Osteoblast (primary cell): Measurements from ENCODE around the gene MAPK10. TPM values are rescaled to one million over a fixed set of nuclear protein-coding genes. Genes with fewer than 3 reads are reported as not detected.

Experiments
- DNase-seq: peaks from one replicate; pipeline ENCODE4 v3.0.0; 2011; ENCODE audit warnings: low spot score, mixed read lengths; ENCODE audit not compliant: insufficient read length; ENCODE audit errors: missing footprints
- H2AFZ ChIP-seq: 2 replicates; pipeline ENCODE4 v1.6.0; 2011; ENCODE audit warnings: mild to moderate bottlenecking, low read length
- H3K27ac ChIP-seq: 2 replicates; pipeline ENCODE4 v1.5.1; 2011; ENCODE audit warnings: mild to moderate bottlenecking, low read depth, low read length, moderate library complexity
- H3K27me3 ChIP-seq: 2 replicates; pipeline ENCODE4 v1.6.0; 2012; ENCODE audit warnings: mild to moderate bottlenecking, control low read depth, inconsistent platforms, low read length, moderate library complexity; ENCODE audit not compliant: insufficient read depth
- H3K36me3 ChIP-seq: 2 replicates; pipeline ENCODE4 v1.5.1; 2011; ENCODE audit warnings: mild to moderate bottlenecking, low read length, control low read depth, moderate library complexity; ENCODE audit not compliant: insufficient read depth
- H3K4me1 ChIP-seq: 2 replicates; pipeline ENCODE4 v1.5.1; 2011; ENCODE audit warnings: mild to moderate bottlenecking, low read length, control low read depth, moderate library complexity; ENCODE audit not compliant: insufficient read depth
- H3K4me2 ChIP-seq: 2 replicates; pipeline ENCODE4 v1.6.0; 2011; ENCODE audit warnings: mild to moderate bottlenecking, low read length; ENCODE audit not compliant: insufficient read depth
- H3K4me3 ChIP-seq: fragments of 200-600 bp; sonication (generic); 3 replicates; pipeline ENCODE4 v1.5.1; 2012; ENCODE audit warnings: mild to moderate bottlenecking, low read length, inconsistent platforms; ENCODE audit not compliant: insufficient read depth
- H3K79me2 ChIP-seq: 2 replicates; pipeline ENCODE4 v1.6.0; 2012; ENCODE audit warnings: mild to moderate bottlenecking, low read length, control low read depth, inconsistent platforms; ENCODE audit not compliant: insufficient read depth
- H3K9me3 ChIP-seq: 2 replicates; pipeline ENCODE4 v1.5.1; 2011; ENCODE audit warnings: low read depth, low read length, control low read depth
- H4K20me1 ChIP-seq: 2 replicates; pipeline ENCODE4 v1.6.0; 2012; ENCODE audit warnings: mild to moderate bottlenecking, low read length, control low read depth; ENCODE audit not compliant: insufficient read depth
- small RNA-seq: library from RNA; depleted of rRNA; stranded (forward); fragments of <200 nt; gene quantifications from one replicate; pipeline ENCODE3, GENCODE V24; 2012
- total RNA-seq: library from RNA; depleted of rRNA; stranded (reverse); fragments of >200 nt; gene quantifications from 2 replicates; pipeline ENCODE4 v1.2.3, GENCODE V29; 2012
- TF ChIP-seq, protein P1 (sequence below): IDR thresholded peaks from 2 replicates; pipeline ENCODE4 v1.5.1; 2011; ENCODE audit warnings: mild to moderate bottlenecking, low read depth, low read length, moderate library complexity; ENCODE audit errors: extremely low read depth

The MAPK10 gene
- total RNA-seq, 1 donor, result 13.0 TPM

DNA sequence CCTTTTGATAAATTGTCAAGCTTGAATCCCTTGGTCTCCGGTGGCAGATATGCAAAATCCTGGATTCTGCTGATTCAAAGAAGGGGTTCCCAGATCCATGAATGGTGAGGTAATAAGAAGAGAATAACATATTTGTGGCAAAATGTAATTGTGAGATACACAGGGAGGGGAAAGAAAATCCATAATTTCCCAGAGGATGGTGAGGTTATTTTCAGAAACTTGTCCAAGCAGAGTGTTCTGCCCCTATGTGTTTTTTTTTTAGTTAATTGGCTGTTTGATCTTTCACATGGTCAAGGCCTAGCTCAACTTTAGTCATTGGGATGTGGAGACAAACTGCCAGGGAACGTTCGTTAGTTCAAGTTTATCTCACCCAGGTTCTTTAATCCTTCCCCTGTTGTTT is 408.8 kb downstream of the MAPK10 start:
- Histone ChIP-seq H3K79me2 (peaks cover 20% of the 10 kb centered on the region), H3K27me3 (no peaks in the 10 kb centered on the region), H4K20me1 (no peaks in the 10 kb centered on the region), H3K4me2 (no peak overlapping the region), H3K4me3 (no peak overlapping the region), H2AFZ (no peak overlapping the region), H3K4me1 (peaks cover 21% of the 10 kb centered on the region), H3K36me3 (no peaks in the 10 kb centered on the region), H3K9me3 (no peaks in the 10 kb centered on the region), H3K27ac (no peak overlapping the region)
- DNase-seq, result no peak
- TF ChIP-seq, protein P1, sequence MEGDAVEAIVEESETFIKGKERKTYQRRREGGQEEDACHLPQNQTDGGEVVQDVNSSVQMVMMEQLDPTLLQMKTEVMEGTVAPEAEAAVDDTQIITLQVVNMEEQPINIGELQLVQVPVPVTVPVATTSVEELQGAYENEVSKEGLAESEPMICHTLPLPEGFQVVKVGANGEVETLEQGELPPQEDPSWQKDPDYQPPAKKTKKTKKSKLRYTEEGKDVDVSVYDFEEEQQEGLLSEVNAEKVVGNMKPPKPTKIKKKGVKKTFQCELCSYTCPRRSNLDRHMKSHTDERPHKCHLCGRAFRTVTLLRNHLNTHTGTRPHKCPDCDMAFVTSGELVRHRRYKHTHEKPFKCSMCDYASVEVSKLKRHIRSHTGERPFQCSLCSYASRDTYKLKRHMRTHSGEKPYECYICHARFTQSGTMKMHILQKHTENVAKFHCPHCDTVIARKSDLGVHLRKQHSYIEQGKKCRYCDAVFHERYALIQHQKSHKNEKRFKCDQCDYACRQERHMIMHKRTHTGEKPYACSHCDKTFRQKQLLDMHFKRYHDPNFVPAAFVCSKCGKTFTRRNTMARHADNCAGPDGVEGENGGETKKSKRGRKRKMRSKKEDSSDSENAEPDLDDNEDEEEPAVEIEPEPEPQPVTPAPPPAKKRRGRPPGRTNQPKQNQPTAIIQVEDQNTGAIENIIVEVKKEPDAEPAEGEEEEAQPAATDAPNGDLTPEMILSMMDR, result no peak

DNA sequence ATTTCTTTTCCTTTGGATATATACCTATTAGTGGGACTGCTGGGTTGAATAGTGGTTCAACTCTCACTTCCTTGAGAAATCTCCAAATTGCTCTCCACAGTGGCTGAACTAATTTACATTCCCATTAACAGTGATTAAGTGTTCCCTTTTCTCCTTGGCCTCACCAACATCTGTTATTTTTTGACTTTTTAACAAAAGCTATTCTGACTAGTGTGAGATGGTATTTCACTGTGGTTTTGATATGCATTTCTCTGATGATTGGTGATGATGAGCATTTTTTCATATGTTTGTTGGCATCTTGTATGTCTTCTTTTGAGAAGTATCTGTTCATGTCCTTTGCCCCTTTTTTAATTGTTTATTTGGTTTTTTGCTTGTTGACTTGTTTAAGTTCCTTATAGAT is 413.0 kb downstream of the MAPK10 start:
- no peaks in the 10 kb centered on the region for H3K36me3 ChIP-seq
- H3K27ac ChIP-seq, result no peak overlapping the region
- no peak for DNase-seq
- no peak overlapping the region for H2AFZ ChIP-seq
- no peaks in the 10 kb centered on the region for H3K27me3 ChIP-seq
- no peaks in the 10 kb centered on the region for H3K4me1 ChIP-seq
- H3K4me3 ChIP-seq, result no peak overlapping the region
- no peak overlapping the region for H3K4me2 ChIP-seq
- H4K20me1 ChIP-seq, result no peaks in the 10 kb centered on the region
- peaks cover 21% of the 10 kb centered on the region for H3K79me2 ChIP-seq
- H3K9me3 ChIP-seq, result no peaks in the 10 kb centered on the region
- TF ChIP-seq, protein P1, result no peak

DNA sequence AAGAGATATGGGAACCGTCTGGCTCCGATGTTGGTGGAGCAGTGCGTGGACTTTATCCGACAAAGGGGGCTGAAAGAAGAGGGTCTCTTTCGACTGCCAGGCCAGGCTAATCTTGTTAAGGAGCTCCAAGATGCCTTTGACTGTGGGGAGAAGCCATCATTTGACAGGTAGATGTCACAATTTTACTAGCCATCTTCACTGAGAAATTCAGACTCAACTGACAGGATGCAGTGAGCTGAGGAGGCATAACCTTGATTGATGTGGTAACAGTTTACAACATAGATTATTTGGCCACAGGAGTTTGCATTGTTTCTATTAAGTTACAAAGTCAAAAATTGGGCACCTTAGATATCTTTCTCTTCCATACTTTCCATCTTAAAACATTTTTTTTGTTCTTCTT is 417.7 kb downstream of the MAPK10 start:
- peaks cover 12% of the 10 kb centered on the region for H3K79me2 ChIP-seq

DNA sequence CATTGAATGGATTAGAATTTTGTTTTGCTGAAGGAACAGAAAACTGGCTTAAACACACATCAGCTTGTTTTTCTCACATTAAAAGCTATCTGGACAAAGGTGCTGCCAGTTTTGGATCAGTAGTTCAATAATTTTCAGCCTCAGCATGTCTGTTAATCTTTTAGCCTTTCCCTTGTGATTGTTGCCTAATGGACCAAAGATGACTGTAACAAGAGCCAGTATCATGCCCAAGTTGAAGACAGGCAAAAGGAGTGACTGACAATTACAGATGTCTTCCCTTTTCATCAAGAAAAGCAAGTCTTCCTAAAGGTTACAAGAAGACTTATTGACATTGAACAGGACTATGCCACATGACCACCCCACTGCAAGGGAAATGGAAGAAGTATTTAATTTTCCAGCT is 419.7 kb downstream of the MAPK10 start:
- no peaks in the 10 kb centered on the region for H3K9me3 ChIP-seq
- no peak overlapping the region for H3K4me3 ChIP-seq
- no peak for DNase-seq
- no peak overlapping the region for H2AFZ ChIP-seq
- H3K27ac ChIP-seq, result no peak overlapping the region
- H3K36me3 ChIP-seq, result no peaks in the 10 kb centered on the region
- H3K27me3 ChIP-seq, result no peaks in the 10 kb centered on the region
- TF ChIP-seq, protein P1, result no peak
- H3K4me2 ChIP-seq, result no peak overlapping the region
- H3K4me1 ChIP-seq, result no peaks in the 10 kb centered on the region
- H4K20me1 ChIP-seq, result no peaks in the 10 kb centered on the region
- peaks cover 4% of the 10 kb centered on the region for H3K79me2 ChIP-seq

More for the DNA sequence above, 417.7 kb downstream of the MAPK10 start:
- Histone ChIP-seq H3K4me2 (no peak overlapping the region), H3K9me3 (no peaks in the 10 kb centered on the region), H4K20me1 (no peaks in the 10 kb centered on the region), H3K36me3 (no peaks in the 10 kb centered on the region), H3K4me1 (no peaks in the 10 kb centered on the region), H2AFZ (no peak overlapping the region), H3K4me3 (no peak overlapping the region), H3K27ac (no peak overlapping the region), H3K27me3 (no peaks in the 10 kb centered on the region)
- DNase-seq, result no peak
- TF ChIP-seq, protein P1, result no peak

Small RNA genes lying within 50 kb of the gene (small RNA-seq; reads per million reads assigned to genes)
- not detected for gene RN7SKP96

Other genes starting within 250 kb of the MAPK10 start
- 70.2 and 87.8 TPM in 2 replicates for gene PTPN13, start 234.3 kb upstream of the MAPK10 start, total RNA-seq